ENCODE measurements around the gene CDR2.

CDR2 gene

DNA sequence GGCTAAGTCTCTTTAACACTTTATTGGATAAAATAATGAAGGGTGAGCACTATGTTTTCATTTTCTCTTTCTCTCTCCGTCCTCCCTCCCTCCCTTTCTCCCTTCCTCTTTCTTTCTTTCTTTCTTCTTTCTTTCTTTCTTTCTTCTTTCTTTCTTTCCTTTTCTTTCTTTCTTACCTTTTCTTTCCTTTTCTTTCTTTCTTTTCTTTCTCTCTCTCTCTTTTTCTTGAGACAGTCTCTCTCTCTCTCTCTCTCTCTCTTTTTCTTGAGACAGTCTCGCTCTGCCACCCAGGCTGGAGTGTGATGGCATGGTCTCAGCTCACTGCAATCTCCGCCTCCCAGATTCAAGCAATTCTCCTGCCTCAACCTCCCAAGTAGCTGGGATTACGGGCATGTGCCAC is 21.5 kb upstream of the CDR2 start:
- no peak for DNase-seq (ENCODE audit: low read depth)
- TF ChIP-seq, protein P1, sequence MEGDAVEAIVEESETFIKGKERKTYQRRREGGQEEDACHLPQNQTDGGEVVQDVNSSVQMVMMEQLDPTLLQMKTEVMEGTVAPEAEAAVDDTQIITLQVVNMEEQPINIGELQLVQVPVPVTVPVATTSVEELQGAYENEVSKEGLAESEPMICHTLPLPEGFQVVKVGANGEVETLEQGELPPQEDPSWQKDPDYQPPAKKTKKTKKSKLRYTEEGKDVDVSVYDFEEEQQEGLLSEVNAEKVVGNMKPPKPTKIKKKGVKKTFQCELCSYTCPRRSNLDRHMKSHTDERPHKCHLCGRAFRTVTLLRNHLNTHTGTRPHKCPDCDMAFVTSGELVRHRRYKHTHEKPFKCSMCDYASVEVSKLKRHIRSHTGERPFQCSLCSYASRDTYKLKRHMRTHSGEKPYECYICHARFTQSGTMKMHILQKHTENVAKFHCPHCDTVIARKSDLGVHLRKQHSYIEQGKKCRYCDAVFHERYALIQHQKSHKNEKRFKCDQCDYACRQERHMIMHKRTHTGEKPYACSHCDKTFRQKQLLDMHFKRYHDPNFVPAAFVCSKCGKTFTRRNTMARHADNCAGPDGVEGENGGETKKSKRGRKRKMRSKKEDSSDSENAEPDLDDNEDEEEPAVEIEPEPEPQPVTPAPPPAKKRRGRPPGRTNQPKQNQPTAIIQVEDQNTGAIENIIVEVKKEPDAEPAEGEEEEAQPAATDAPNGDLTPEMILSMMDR (conservative IDR thresholded peaks at IDR 0.05; ENCODE audit: low read depth, low read length): no peak

DNA sequence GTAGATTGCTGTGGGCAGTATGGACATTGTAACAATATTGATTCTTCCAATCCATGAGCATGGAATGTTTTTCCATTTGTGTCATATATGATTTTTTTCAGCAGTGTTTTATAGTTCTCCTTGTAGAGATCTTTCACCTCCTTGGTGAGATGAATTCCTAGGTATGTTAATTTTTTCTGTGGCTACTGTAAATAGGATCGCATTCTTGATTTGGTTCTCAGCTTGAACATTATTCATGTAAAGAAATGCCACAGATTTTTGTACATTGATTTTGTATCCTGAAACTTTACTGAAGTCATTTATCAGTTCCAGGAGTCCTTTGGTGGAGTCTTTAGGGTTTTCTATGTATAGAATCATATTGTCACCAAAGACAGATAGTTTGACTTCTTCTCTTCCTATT is 19.7 kb upstream of the CDR2 start:
- TF ChIP-seq, protein P1 (conservative IDR thresholded peaks at IDR 0.05; ENCODE audit: low read depth, low read length): no peak
- DNase-seq (ENCODE audit: low read depth): no peak
- no peak overlapping the region for H3K4me3 ChIP-seq (ENCODE audit: low read depth, low read length)

More for the DNA sequence above, 21.5 kb upstream of the CDR2 start:
- no peak overlapping the region for H3K4me3 ChIP-seq (ENCODE audit: low read depth, low read length)

DNA sequence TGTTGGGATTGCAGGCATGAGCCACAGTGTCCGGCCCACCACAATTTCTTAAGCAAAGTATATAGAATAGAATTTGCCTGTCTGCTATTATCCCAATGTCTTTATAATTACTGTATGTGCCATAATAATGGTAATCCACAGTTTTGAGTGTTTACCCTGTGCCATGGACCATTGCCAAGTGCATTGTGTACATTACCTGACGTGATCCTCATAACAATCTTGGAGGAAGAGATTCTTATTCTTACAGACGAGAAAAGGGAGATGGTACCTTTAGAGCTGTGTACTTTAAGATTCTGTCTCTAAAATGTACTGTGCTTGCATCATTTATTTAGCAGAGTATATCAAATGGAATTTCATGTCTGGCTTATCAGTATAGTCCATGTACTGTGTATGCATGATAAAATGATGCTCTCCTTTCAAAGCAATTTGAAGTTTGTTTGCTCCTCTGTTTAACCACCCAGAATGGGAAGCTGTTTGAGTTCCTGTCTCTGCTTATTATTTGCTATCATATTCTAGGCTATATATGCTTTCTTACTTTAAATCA is 13.8 kb upstream of the CDR2 start:
- TF ChIP-seq, protein P1 (conservative IDR thresholded peaks at IDR 0.05; ENCODE audit: low read depth, low read length): no peak
- H3K4me3 ChIP-seq (ENCODE audit: low read depth, low read length): no peak overlapping the region
- peak; percentile 36 for DNase-seq (ENCODE audit: low read depth)

DNA sequence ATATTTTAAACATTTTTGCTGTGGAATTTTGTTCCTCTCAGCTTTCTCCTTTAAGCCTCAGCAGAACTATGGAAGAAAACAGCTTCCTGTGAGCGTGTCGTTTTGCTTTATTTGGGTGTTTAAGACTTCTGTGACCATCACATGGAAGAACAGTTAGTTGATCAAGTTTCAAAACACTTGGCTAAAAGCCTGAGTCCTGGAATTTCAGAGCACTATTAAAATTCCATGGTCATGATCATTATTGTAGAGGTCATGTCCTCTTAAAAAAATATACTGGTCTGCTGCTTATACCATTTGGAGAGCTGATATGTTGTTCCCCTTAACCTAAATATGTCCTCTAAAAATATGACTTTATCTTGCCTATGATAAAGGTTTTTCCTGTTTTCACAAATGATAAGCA is 12.6 kb upstream of the CDR2 start:
- no peak overlapping the region for H3K4me3 ChIP-seq (ENCODE audit: low read depth, low read length)
- DNase-seq (ENCODE audit: low read depth): peak; percentile 93
- TF ChIP-seq, protein P1 (conservative IDR thresholded peaks at IDR 0.05; ENCODE audit: low read depth, low read length): no peak

DNA sequence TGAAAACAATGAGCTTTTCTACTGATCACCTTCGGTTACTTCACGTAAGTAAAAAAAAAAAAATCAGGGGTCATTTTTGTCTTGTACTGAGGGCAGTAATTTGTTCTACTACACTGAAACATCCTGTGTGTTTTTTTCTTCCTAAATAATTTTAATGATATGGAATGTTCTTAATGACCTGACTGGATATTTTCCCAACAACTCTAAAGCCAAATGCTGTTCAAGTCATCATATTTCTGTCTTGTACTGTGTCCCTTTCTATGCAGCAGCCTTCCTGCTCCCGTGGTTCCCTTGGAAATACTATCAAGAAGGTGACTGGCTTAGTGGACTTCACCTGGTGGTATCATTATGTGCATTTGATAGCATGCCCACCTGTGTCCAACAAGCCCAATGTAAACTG is 10.8 kb upstream of the CDR2 start:
- H3K4me3 ChIP-seq (ENCODE audit: low read depth, low read length): no peak overlapping the region
- no peak for DNase-seq (ENCODE audit: low read depth)
- TF ChIP-seq, protein P1 (conservative IDR thresholded peaks at IDR 0.05; ENCODE audit: low read depth, low read length): no peak

DNA sequence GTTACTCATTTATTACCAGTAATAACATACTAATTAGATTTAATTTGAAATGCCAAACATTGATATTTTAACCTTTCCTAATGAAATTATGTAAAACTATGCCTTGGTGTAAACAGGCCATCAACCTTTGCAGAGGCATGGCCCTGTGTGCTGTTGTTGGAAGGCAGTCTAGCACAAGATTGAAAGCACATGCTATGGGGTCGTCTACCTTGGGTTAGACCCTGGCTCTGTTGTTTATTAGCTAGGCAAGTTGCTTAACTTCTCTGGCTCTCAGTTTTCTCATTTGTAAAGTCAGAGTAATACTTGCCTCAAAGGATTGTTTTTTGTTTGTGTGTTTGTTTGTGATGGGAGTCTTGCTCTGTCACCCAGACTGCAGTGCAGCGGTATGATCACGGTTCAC is 9.4 kb upstream of the CDR2 start:
- H3K4me3 ChIP-seq (ENCODE audit: low read depth, low read length): no peak overlapping the region
- TF ChIP-seq, protein P1 (conservative IDR thresholded peaks at IDR 0.05; ENCODE audit: low read depth, low read length): no peak
- DNase-seq (ENCODE audit: low read depth): no peak

DNA sequence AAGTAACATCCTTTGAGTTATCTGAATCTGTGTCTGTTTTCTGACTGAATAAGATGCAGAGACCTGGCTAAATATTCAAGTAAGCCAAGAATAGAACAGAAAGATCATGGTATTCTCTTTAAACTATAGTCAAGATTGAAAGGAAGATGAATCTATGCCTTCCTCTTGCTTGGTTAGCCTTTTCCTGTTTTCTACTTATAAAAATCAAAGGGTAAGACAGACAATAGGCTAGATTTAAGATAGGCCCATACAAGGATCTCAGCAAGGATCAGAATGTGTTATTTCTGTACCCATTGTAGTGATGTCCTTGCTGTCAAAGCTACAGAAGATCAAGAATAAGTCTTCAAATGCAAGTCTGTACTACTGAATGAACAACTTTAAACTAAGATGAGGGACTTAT is 7.0 kb upstream of the CDR2 start:
- no peak for DNase-seq (ENCODE audit: low read depth)
- TF ChIP-seq, protein P1 (conservative IDR thresholded peaks at IDR 0.05; ENCODE audit: low read depth, low read length): no peak
- no peak overlapping the region for H3K4me3 ChIP-seq (ENCODE audit: low read depth, low read length)

Data from choroid plexus epithelial cell (primary cell).